Muscle of leg (tissue), 11 donors: ENCODE measurements around the gene GSTA2. TPM values are rescaled to one million over a fixed set of nuclear protein-coding genes. Genes with fewer than 3 reads are reported as not detected.
"Not testable (repeated sequence)": the region's sequence is repeated elsewhere in the genome, so short reads cannot be mapped to it uniquely, and the experiment has no call there.

Experiments used
- DNase-seq: peaks from one replicate; pipeline ENCODE4 v3.0.0; 2013
- H3K27ac ChIP-seq: one replicate; pipeline ENCODE4 v1.5.1; 2013; ENCODE audit warnings: mild to moderate bottlenecking, low read length, control low read depth
- H3K27me3 ChIP-seq: one replicate; pipeline ENCODE4 v1.6.1; 2013; ENCODE audit warnings: low read length; ENCODE audit not compliant: control insufficient read depth, insufficient read depth
- H3K36me3 ChIP-seq: one replicate; pipeline ENCODE4 v1.6.1; 2013; ENCODE audit warnings: low read length; ENCODE audit not compliant: control insufficient read depth, insufficient read depth
- H3K4me1 ChIP-seq: one replicate; pipeline ENCODE4 v1.6.1; 2013; ENCODE audit warnings: low read length; ENCODE audit not compliant: control insufficient read depth, insufficient read depth
- H3K4me3 ChIP-seq: one replicate; pipeline ENCODE4 v1.5.1; 2013; ENCODE audit warnings: low read length, control low read depth
- H3K9me3 ChIP-seq: replicated peaks from 2 replicates; pipeline ENCODE4 v1.6.1; 2013; ENCODE audit warnings: low read depth, low read length; ENCODE audit not compliant: control insufficient read depth
- WGBS: methylation state at CpG from one replicate; pipeline ENCODE4 v1.1.5; 2013; ENCODE audit warnings: missing lambda C conversion rate; ENCODE audit not compliant: insufficient coverage; 5-methylcytosine and 5-hydroxymethylcytosine counted together
- polyA plus RNA-seq, 8 donors: library from polyadenylated mRNA; unstranded; fragments of 120-200 nt; gene quantifications; one replicate each; pipeline versions ENCODE4 v1.2.1 to v1.2.3, GENCODE V29; 2013; ENCODE audit warnings: inconsistent platforms in 1 of 8, low replicate concordance in 1 of 8; ENCODE audit not compliant: insufficient read length in 8 of 8, insufficient read depth in 1 of 8
- total RNA-seq: library from RNA; stranded (reverse); fragments of 120-200 nt; gene quantifications from one replicate; pipeline ENCODE4 v1.2.4, GENCODE V29; 2013

Gene GSTA2
- total and polyA plus RNA-seq, 9 donors = 0.15 to 1.3 (median 0.20) TPM; not detected in 6

DNA sequence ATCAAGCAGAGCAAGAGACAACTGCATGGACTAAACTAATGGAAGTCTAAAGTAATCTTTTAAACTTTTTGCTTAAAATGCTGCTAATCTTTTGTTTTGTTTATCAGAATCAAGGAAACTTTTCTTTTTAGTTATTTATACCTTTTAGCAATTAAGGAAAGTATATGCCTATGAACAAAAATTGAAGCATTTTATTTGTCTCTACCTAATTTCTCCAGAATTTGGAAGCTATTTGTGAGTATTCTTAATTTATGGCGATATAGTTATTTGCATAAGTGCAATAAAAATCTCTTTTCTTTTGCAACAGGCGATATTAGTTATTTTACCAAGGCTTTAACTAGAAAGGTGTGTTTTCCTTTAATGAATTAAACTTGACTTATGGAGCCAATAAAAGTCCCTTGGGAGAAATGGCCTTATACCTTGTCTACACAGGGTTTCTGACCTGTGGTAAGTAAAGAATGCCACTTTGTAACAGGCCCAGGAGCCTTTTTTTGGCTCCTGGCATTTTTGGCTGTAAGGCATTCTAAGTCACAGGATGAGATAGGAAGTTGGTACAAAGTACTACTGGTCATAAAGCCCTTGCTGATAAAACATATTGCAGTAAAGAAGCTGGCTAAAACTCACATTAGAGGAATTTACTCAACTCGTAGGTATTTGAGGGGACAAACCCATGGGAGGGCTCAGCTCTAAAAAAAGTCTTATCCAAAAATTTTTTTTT lies 55.2 kb downstream of the GSTA2 start:
- H3K27me3 ChIP-seq = no peaks in the 10 kb centered on the region
- no peaks in the 10 kb centered on the region for H3K9me3 ChIP-seq
- no peaks in the 10 kb centered on the region for H3K4me1 ChIP-seq
- H3K27ac ChIP-seq = no peak overlapping the region
- H3K36me3 ChIP-seq = no peaks in the 10 kb centered on the region
- 71% methylated on average over 1 of the region's 3 CpGs for WGBS
- no peak for DNase-seq
- no peak overlapping the region for H3K4me3 ChIP-seq

GRCh38 chr6:52706001-52706400 lies 57.3 kb downstream of the GSTA2 start:
- no peak overlapping the region for H3K4me3 ChIP-seq
- WGBS = 57% methylated on average over 1 of the region's 3 CpGs
- H3K27me3 ChIP-seq = no peaks in the 10 kb centered on the region
- no peak for DNase-seq
- no peak overlapping the region for H3K27ac ChIP-seq
- H3K36me3 ChIP-seq = no peaks in the 10 kb centered on the region
- no peaks in the 10 kb centered on the region for H3K4me1 ChIP-seq
- H3K9me3 ChIP-seq = no peaks in the 10 kb centered on the region

- H3K27ac ChIP-seq, H3K9me3 ChIP-seq, H3K4me1 ChIP-seq, H3K27me3 ChIP-seq, DNase-seq, H3K36me3 ChIP-seq, H3K4me3 ChIP-seq: not testable (repeated sequence)
- 97% methylated on average over 4 of the region's 6 CpGs for WGBS
Observed at GRCh38 chr6:52704781-52705502, 58.3 kb downstream of the GSTA2 start.

DNA sequence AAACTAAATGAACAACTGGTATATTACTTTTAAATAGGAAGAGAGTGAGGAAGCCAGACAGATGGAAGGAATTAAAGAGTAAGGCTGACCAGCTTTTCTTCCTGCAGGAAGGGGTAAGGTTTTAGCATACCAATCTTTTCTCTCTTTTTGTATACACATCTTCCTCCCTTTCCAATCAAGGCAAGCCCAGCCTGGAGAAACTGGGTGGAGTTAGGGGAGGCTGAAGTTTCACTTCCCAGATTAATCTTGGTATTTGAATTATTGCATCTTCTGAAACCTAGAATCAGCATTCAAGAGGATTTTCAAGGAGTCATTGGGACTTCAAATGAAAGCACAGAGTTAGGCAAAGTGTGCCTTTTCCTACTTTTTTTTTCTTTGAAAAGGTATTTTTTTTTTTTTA lies 59.2 kb downstream of the GSTA2 start:
- Histone ChIP-seq H3K4me3 (no peak overlapping the region), H3K4me1 (no peaks in the 10 kb centered on the region), H3K9me3 (no peaks in the 10 kb centered on the region), H3K27ac (no peak overlapping the region), H3K27me3 (no peaks in the 10 kb centered on the region), H3K36me3 (no peaks in the 10 kb centered on the region)
- DNase-seq = no peak

Other genes with a start within 250 kb of the GSTA2 start
- 20.3 TPM for gene TRAM2, start 186.4 kb downstream of the GSTA2 start, total RNA-seq
- 10 to 100 TPM; 15.8 to 32.7 (median 21.7) TPM for gene TRAM2, start 186.4 kb downstream of the GSTA2 start, polyA plus RNA-seq
- 14.6 TPM for gene TMEM14A, start 92.4 kb downstream of the GSTA2 start, total RNA-seq
- 10 to 100 TPM; 14.0 to 23.8 (median 18.9) TPM for gene TMEM14A, start 92.4 kb downstream of the GSTA2 start, polyA plus RNA-seq
- gene GSTA1, start 40.3 kb upstream of the GSTA2 start, total RNA-seq = not detected
- 10 to 100 TPM in 1 of 8 donors, 1 to 10 TPM in 2, under 1 TPM in 4, not detected in 1; 0.15 to 25.5 (median 0.60) TPM for gene GSTA1, start 40.3 kb upstream of the GSTA2 start, polyA plus RNA-seq
- gene GSTA5, start 77.3 kb upstream of the GSTA2 start, total RNA-seq = not detected
- not detected for gene GSTA5, start 77.3 kb upstream of the GSTA2 start, polyA plus RNA-seq
- gene GSTA3, start 146.2 kb upstream of the GSTA2 start, total RNA-seq = not detected
- gene GSTA3, start 146.2 kb upstream of the GSTA2 start, polyA plus RNA-seq = not detected
- 50.9 TPM for gene GSTA4, start 231.8 kb upstream of the GSTA2 start, total RNA-seq
- gene GSTA4, start 231.8 kb upstream of the GSTA2 start, polyA plus RNA-seq = 10 to 100 TPM; 46.7 to 61.4 (median 55.3) TPM